ENCODE results near the gene TCF4. TPM values are rescaled to one million over a fixed set of nuclear protein-coding genes. Genes with fewer than 3 reads are reported as not detected.

The TCF4 gene
- total RNA-seq, 4 donors from 2014 or later = 60.9 to 98.4 (median 83.4) TPM

DNA sequence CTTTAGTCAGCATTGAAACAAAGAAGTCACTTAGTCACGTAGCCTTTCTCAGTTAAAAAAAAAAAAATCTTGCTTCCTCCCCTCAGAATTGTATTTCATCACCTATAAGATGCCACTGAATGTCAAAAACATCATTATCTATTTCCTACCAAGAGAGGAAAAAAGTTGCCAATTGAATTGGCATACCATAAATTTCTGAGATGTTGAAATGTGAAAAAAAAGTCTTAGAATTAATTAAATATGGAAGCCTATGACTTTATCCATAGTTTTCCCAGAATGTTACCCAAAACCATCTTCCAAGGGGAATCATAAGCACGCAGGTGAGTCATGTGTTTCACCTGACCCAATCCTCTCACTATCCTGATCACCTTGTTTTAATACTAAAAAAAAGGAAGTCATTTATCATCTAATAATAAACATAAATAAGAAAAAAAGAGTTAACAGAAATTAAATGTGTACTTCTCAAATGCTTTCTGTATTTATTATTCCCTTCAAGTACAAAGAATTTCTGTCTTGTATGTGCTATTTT, 205.7 kb downstream of the TCF4 start:
- DNase-seq (ENCODE audit: low spot score in 2 of 2) = no peak
- TF ChIP-seq POLR2A (IDR thresholded peaks at IDR 0.05) = no peak
- TF ChIP-seq, protein P1, sequence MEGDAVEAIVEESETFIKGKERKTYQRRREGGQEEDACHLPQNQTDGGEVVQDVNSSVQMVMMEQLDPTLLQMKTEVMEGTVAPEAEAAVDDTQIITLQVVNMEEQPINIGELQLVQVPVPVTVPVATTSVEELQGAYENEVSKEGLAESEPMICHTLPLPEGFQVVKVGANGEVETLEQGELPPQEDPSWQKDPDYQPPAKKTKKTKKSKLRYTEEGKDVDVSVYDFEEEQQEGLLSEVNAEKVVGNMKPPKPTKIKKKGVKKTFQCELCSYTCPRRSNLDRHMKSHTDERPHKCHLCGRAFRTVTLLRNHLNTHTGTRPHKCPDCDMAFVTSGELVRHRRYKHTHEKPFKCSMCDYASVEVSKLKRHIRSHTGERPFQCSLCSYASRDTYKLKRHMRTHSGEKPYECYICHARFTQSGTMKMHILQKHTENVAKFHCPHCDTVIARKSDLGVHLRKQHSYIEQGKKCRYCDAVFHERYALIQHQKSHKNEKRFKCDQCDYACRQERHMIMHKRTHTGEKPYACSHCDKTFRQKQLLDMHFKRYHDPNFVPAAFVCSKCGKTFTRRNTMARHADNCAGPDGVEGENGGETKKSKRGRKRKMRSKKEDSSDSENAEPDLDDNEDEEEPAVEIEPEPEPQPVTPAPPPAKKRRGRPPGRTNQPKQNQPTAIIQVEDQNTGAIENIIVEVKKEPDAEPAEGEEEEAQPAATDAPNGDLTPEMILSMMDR (IDR thresholded peaks at IDR 0.05) = no peak
- no peak overlapping the region for H3K4me3 ChIP-seq (ENCODE audit: low read depth, poor library complexity, severe bottlenecking)
- intact Hi-C loops (cut with DNase I; ENCODE audit: low total_unique reads) = no loop called here
- 90 to 91% methylated on average over 2 of the region's 2 CpGs for WGBS, 2 donors

DNA sequence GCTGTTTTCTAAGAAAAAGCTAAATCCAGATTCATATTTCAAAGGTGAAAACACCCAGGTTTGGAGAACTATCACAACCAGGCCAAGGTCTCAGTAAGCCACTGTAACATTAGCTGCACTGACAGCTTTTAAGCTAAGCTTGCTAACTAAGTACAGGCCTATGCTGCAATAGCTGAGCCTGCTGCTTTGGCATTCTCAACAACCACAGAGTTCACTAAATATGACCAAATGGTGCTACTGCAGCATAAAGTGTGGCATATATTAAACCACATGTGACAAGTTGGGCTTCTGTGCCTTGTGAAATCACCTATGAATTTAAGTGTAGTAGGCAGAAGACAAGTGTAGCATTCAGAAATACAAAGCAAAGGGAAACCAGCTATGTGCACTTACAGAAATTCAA, 206.7 kb downstream of the TCF4 start:
- no peak overlapping the region for H3K4me3 ChIP-seq (ENCODE audit: low read depth, poor library complexity, severe bottlenecking)
- intact Hi-C loops (cut with DNase I; ENCODE audit: low total_unique reads) = no loop called here
- no peak for TF ChIP-seq POLR2A (IDR thresholded peaks at IDR 0.05)
- TF ChIP-seq, protein P1 (IDR thresholded peaks at IDR 0.05) = no peak
- no peak for DNase-seq (ENCODE audit: low spot score in 2 of 2)

DNA sequence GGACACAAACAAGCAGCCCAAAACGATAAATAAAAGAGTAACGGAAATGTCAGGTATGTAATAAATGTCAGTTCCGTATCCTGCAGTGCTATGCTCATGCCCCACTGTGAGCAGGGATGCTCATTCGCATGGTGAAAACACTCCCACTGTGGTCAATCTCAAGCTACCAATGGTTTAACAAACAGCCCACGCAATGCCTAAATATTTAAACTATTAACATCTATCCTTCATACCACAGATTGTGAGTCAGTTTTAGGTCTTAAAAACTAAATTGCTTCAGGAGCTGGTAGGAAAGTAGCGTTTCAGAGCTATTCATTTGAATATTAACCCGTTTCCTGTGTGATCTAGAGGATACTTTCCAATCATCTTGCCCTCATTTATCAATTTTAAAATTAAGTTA, 207.4 kb downstream of the TCF4 start:
- intact Hi-C loops (cut with DNase I; ENCODE audit: low total_unique reads) = no loop called here
- 93 to 95% methylated on average over 7 of the region's 7 CpGs for WGBS, 2 donors
- TF ChIP-seq, protein P1 (IDR thresholded peaks at IDR 0.05) = no peak
- no peak for TF ChIP-seq POLR2A (IDR thresholded peaks at IDR 0.05)
- H3K4me3 ChIP-seq (ENCODE audit: low read depth, poor library complexity, severe bottlenecking) = no peak overlapping the region
- DNase-seq (ENCODE audit: low spot score in 2 of 2) = no peak

DNA sequence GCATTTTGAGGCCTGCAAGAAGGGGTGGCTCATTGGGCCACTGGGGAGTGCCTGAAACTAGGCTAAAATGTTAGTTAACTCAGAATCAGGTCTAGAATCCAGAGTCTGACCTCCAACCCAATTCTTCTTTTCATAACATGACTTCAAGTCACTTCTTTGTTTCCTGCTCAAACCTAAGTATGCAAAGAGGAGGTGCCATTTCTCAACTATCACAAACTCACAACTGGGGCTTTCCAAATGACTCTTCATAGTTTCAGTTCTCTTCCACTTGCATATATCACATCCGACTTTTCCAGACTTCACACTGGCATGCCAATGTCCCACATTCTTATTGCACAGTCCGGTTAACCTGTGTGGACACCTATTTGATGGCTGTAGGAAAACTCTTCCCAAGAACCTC, 211.6 kb downstream of the TCF4 start:
- TF ChIP-seq, protein P1 (IDR thresholded peaks at IDR 0.05) = no peak
- TF ChIP-seq POLR2A (IDR thresholded peaks at IDR 0.05) = no peak
- intact Hi-C loops (cut with DNase I; ENCODE audit: low total_unique reads) = no loop called here
- DNase-seq (ENCODE audit: low spot score in 2 of 2) = no peak
- no peak overlapping the region for H3K4me3 ChIP-seq (ENCODE audit: low read depth, poor library complexity, severe bottlenecking)
- 77 to 79% methylated on average over 2 of the region's 2 CpGs for WGBS, 2 donors

DNA sequence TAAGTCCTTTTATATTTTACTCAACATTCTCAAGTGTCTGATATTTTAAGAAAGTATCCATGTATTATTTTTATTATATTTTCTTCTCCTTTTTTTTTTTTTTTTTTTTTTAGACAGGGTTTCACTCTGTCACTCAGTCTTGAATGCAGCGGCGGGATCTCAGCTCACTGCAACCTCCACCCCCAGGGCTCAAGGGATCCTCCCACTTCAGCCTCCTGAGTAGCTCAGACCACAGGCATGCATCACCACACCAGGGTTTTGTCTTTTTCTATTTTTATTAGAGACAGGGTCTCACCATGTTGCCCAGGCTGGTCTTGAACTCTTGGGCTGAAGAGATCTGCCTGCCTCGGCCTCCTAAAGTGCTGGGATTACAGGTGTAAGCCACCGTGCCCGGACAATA, 212.1 kb downstream of the TCF4 start:
- 93 to 98% methylated on average over 5 of the region's 5 CpGs for WGBS, 2 donors

More for the DNA sequence above, 212.1 kb downstream of the TCF4 start:
- H3K4me3 ChIP-seq (ENCODE audit: low read depth, poor library complexity, severe bottlenecking) = no peak overlapping the region
- TF ChIP-seq, protein P1 (IDR thresholded peaks at IDR 0.05) = no peak
- TF ChIP-seq POLR2A (IDR thresholded peaks at IDR 0.05) = no peak
- no peak for DNase-seq (ENCODE audit: low spot score in 2 of 2)
- intact Hi-C loops (cut with DNase I; ENCODE audit: low total_unique reads) = no loop called here
